Mucosa of descending colon (tissue), 3 donors: ENCODE results near the gene TMEM181. TPM values are rescaled to one million over a fixed set of nuclear protein-coding genes. Genes with fewer than 3 reads are reported as not detected.
A peak's percentile ranks its signal among the peaks of the same experiment; 100 is the strongest.

ENCODE experiments used
- ATAC-seq: fragments of 200-7000 bp; cut with Tn5 transposase; one replicate; pipeline ENCODE4 v1.9.1; 2020; ENCODE audit warnings: mild to moderate bottlenecking, moderate library complexity
- DNase-seq, 3 donors: peaks; one replicate each; pipeline ENCODE4 v3.0.0-alpha.2; 2020
- H3K36me3 ChIP-seq: fragments of 200-600 bp; one replicate; pipeline ENCODE4 v1.8.0; 2021; ENCODE audit warnings: low read depth, mild to moderate bottlenecking
- H3K4me1 ChIP-seq: fragments of 200-600 bp; one replicate; pipeline ENCODE4 v1.8.0; 2021; ENCODE audit warnings: low read depth, mild to moderate bottlenecking
- H3K4me3 ChIP-seq: fragments of 200-600 bp; one replicate; pipeline ENCODE4 v1.8.0; 2021; ENCODE audit warnings: mild to moderate bottlenecking
- H3K9me3 ChIP-seq: fragments of 200-600 bp; one replicate; pipeline ENCODE4 v1.8.0; 2021; ENCODE audit warnings: mild to moderate bottlenecking
- intact Hi-C, 2 donors: fragments of 100-400 bp; cut with DNase I in 1 of 2; cut with micrococcal nuclease in 1 of 2; formaldehyde crosslinking; loops; one replicate each; pipeline versions ENCODE4 v1.11.0 to v1.11.1; 2022; cut with DNase I, micrococcal nuclease
- total RNA-seq, 3 donors: library from RNA; stranded (reverse); fragmentation: NEBNext Ultra II Directional in 2 of 3; extraction: Animal tissue kit (Norgen Biotek cat#: 25700) in 2 of 3; gene quantifications; one replicate each; pipeline versions ENCODE4 v1.2.1 to v1.2.4, GENCODE V29; 2021 to 2023
- TF ChIP-seq, protein P1 (sequence below): fragments of 200-600 bp; IDR thresholded peaks from one replicate; pipeline ENCODE4 v1.8.0; 2022; ENCODE audit warnings: antibody characterized with exemption, mild to moderate bottlenecking
- donor health status: DM: no; HTN: no; CAD: no; lungs with moderate emphysema.
- donor health status: DM: no; HTN: no; CAD: no.
- donor health status: DM: no; HTN: yes; CAD: no.

The TMEM181 gene
- total RNA-seq, 3 donors from 2014 or later, result 35.7 to 47.8 (median 39.4) TPM

DNA sequence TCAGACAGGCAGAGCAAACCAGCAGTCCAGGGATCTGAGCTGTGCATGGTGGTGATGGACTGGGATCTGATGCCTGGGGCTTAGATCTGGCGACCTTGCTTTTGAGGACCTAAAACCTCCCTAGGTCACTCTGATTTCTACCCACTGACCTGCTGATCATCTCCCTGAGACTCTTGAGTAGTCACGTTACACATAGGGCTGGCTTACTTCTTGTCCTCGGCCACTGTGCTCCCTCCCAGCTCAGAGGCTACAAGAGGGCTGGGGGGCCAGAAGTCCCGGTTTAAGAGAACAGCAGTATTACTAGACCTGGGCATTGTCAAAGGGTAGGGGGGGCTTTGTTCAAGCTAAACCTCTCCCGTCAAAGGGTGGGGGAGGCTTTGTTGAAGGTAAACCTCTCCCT is 79.2 kb downstream of the TMEM181 start:
- no peak for ATAC-seq
- H3K4me1 ChIP-seq, result peaks cover 16% of the 10 kb centered on the region
- intact Hi-C loops, result no loop called here
- no peaks in the 10 kb centered on the region for H3K9me3 ChIP-seq
- H3K4me3 ChIP-seq, result no peak overlapping the region
- H3K36me3 ChIP-seq, result no peaks in the 10 kb centered on the region
- TF ChIP-seq, protein P1, sequence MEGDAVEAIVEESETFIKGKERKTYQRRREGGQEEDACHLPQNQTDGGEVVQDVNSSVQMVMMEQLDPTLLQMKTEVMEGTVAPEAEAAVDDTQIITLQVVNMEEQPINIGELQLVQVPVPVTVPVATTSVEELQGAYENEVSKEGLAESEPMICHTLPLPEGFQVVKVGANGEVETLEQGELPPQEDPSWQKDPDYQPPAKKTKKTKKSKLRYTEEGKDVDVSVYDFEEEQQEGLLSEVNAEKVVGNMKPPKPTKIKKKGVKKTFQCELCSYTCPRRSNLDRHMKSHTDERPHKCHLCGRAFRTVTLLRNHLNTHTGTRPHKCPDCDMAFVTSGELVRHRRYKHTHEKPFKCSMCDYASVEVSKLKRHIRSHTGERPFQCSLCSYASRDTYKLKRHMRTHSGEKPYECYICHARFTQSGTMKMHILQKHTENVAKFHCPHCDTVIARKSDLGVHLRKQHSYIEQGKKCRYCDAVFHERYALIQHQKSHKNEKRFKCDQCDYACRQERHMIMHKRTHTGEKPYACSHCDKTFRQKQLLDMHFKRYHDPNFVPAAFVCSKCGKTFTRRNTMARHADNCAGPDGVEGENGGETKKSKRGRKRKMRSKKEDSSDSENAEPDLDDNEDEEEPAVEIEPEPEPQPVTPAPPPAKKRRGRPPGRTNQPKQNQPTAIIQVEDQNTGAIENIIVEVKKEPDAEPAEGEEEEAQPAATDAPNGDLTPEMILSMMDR, result no peak
- peak in 1 of 3 donors; percentile 5 for DNase-seq

- H3K9me3 ChIP-seq, result no peaks in the 10 kb centered on the region
- H3K4me1 ChIP-seq, result peaks cover 16% of the 10 kb centered on the region
- no peak overlapping the region for H3K4me3 ChIP-seq
- TF ChIP-seq, protein P1, result no peak
- intact Hi-C loops, result no loop called here
- no peak for ATAC-seq
- H3K36me3 ChIP-seq, result no peaks in the 10 kb centered on the region
- peak in 1 of 3 donors; percentile 16 for DNase-seq
Observed at GRCh38 chr6:158640519-158640918, 80.6 kb downstream of the TMEM181 start.

GRCh38 chr6:158642097-158642601 is 82.3 kb downstream of the TMEM181 start:
- Histone ChIP-seq H3K36me3 (no peaks in the 10 kb centered on the region), H3K9me3 (no peaks in the 10 kb centered on the region), H3K4me3 (no peak overlapping the region), H3K4me1 (peaks cover 16% of the 10 kb centered on the region)
- intact Hi-C loops, result no loop called here
- TF ChIP-seq, protein P1, result no peak
- no peak for ATAC-seq
- DNase-seq, result peak in 1 of 3 donors; percentile 40

DNA sequence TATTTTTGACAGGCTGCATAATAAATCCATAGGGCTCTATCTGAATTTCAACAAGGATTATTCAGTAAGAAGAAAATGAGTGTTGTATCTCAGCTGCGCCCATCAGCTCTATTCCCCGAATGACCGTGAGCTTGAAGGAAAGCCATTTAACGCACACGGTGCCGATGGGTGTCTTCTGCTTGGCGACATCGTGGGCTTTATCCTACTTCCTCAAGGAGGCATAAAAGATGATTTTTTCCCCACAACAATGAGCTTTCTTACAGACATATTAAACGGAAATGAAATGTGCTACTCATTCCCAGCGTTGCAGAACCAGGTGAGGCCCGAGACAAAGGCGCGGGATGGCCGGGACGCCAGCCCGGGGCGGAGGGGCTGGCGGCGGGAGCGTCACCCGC is 83.9 kb downstream of the TMEM181 start:
- Histone ChIP-seq H3K36me3 (no peaks in the 10 kb centered on the region), H3K4me1 (peaks cover 16% of the 10 kb centered on the region), H3K9me3 (no peaks in the 10 kb centered on the region), H3K4me3 (peak overlapping the region; percentile 93)
- TF ChIP-seq, protein P1, result no peak
- intact Hi-C loops, result no loop called here
- no peak for DNase-seq
- peak; percentile 0 for ATAC-seq

- DNase-seq, result peak; percentile 93 to 97 (median 94)
- Histone ChIP-seq H3K4me1 (peaks cover 16% of the 10 kb centered on the region), H3K4me3 (peak within 1 kb of the TSS; percentile 93), H3K9me3 (no peaks in the 10 kb centered on the region), H3K36me3 (no peaks in the 10 kb centered on the region)
- ATAC-seq, result peak; percentile 96
- intact Hi-C loops, result no loop called here
- TF ChIP-seq, protein P1, result no peak
Observed at GRCh38 chr6:158644231-158645063, 84.6 kb downstream of the TMEM181 start, which contains the start of gene DYNLT1. Gene DYNLT1 (minus strand): TSS chr6:158644743. CDS start chr6:158644708, 35 bp downstream.
